ENCODE measurements around the gene HPX.

HPX gene

DNA sequence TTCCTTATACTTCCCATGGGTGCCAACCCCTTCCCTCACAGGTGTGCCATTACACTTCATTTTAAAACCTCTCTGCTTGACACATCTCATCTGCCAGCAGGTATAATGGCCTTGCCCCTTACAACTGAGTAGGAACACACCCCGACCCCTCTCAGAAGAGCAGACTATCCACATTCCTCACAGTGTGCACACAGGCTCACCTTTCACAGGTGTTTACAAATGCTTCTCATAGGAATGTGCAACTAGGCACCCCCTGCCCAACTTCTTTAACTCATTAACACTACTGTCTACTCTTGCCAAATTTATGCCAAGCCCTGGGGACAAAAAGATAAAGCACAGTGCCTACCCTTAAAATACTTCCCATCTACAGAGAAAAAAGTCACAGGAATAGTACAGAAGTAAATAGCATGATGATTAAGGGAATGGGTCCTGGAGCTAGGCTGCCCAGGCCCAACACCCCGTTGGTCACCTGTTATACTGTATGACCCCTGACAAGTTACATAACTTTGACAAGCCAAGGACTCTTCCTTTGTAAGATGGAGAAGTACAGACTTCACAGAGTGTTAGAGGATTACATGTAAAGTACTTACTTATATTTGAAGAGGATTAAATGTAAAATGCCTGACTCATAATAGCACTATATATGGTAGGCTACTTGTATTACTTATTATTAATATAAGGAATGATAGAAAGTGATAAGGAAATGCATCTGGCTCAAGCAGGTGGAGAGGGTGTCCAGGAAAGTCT is 17.7 kb upstream of the HPX start:
- no peak for DNase-seq

DNA sequence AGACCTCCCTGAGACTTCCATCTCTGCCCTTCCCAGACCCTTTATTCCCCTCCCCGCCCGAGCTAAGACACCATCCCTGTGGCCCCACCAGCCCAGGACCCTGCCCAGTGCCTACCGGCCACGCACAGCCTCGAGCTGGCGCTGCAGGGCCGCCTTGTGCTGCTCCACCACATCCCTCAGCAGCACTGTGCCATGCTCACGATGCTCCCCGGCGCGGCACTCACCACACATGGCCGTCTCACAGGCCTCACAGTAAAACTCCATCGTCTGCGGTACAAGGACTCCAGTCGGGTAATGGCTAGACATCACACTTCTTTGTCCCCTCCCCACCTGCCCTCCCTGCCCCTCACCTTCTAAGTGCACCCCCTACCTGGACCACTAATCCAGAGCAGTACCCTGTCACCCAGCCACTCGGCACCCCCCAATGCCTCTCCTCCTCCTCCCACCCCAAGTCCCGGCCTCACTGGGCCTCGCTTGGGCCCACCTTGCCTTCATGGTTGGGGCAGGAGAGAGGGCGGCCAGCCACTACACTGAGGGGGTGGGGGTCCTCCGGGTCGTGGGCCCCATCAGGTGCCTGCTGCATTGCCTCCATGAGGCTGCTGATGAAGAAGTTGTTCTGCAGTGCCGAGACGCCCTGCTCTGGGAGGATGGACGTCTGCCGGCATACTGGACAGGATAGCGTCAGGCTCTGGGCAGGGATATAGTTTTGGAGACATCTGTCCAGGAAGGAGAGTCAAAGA is 17.0 kb upstream of the HPX start:
- no peak for DNase-seq

GRCh38 chr11:6456361-6457073 is 15.7 kb upstream of the HPX start:
- DNase-seq: no peak

- DNase-seq: no peak
Observed at GRCh38 chr11:6455070-6455469, 14.3 kb upstream of the HPX start.

GRCh38 chr11:6453152-6453551 is 12.4 kb upstream of the HPX start:
- no peak for DNase-seq

DNA sequence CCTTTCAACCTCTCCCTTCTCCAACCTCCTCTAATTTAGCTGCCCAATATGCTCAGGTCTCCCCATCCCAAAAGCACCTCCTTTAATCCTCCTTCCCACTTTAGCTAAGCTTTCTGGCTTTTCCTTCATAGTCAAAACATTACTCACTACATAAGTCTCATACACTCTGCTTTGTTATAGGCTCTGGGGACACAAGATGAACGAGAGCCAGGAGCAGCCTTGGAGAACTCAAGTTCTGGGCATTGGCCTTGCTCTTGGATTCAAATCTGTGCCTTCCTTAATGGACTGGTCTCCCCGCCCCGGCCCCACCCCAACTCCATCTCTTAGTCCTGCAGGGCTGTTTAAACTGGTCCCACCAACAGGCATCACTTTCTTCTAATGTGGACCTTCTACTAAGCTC is 11.4 kb upstream of the HPX start:
- peak; percentile 49 for DNase-seq

DNA sequence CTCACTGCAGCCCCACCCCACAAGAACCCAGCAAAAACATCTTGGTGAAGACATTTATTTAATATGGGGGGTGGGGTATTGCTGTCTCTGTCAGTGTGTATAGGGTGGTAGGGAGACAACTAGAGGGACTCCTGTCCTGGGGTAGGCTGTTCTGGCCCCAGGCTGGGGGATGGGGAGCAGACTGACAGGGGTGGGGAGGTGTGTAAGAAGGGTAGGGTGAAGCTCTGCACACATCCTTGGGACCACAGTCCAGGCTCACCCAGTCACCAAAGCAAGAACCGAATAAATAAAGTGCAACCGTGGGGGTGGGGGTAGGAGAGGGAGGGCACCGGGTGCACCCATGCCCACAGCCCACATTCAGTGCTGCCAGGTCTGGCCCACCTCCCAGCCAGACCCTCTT is 7.8 kb upstream of the HPX start:
- DNase-seq: no peak

DNA sequence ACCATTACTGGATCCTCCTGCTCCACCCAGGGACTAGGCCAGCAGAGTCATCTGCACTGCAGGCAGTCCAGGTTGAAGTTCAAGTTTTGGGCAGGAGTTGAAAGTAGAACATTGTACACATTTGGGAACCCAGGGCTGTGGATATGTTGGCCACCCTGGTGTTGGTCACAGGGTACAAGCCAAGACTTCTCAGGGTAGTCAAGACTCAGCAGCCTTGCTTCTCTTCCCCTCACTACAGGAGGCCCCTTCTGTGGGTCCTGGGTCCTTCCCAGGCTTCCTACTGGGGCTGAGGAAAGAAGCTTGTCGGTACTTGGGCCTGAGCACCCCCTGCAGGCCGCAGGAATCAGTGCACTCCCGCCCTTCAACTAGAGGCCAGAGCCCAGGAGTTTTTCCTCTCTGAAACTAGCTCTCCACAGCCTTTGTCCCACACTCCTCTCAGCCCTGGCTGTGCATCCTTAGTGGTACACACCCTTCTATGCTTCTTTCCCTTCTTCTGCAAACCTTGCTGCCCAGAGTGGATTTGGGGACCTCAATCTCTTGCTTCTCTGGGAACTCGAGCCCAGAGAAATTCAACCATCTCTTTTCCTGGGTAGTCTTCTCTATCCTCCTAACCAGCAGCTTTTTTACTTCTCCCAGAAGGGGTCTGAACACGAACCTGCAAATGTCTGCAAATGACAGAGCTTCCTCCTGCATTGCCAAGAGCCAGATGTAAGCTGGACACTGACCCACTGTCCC is 2.6 kb upstream of the HPX start:
- DNase-seq: peak; percentile 54

- no peak for DNase-seq
Observed at GRCh38 chr11:6442441-6442840, 1.7 kb upstream of the HPX start.

DNA sequence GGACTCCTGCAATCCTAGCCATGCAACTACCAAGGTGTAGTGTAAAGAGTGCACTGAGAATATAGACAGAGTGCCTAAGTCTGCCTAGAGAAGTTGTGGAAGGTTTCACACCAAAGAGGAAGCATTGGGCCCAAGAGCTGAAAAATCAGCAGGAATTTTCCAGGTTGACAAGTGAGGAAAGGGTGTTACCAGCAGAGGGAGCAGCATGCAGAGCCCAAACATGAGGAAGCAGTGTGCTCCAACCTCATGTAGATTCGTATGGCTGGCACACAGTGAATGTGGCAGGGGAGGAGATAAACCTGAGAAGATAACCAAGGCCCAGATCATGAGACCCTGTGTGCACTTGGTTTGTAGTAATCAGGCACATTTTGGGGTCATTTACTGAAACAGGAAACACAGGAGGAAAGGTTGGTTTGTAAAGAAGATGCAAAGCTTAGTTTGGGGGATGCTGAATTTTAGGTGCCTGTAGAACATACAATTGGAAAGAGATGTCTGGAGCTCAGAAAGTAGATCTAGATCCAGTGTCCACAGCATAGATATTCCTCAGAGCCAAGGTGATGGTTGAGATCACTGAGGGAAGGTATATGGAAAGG is 1.7 kb downstream of the HPX start:
- DNase-seq: peak; percentile 57

GRCh38 chr11:6437993-6438392 is 2.8 kb downstream of the HPX start:
- DNase-seq: no peak

- DNase-seq: no peak
Observed at GRCh38 chr11:6437423-6437822, 3.4 kb downstream of the HPX start.

GRCh38 chr11:6433998-6434660 is 6.7 kb downstream of the HPX start:
- DNase-seq: no peak

DNA sequence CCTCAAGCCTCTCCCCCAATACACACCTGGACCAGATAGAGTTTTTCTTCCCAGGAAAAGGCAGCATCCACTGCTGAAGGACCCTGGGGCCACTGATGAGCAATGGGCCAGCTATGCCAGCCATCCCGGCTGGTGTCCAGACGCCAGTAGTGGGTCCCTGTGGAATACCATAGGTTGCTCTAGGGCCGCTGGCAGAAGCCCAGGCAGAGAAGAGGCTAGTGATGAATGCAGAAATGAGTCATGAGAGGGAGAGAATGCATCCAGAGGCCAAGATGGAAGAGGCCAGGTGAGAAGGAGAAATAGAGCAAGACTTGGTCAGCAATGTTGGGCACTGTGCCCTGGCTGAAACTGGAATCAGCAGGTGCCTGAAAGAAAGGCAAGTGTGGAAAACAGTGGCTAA is 8.9 kb downstream of the HPX start:
- DNase-seq: peak; percentile 76

- DNase-seq: no peak
Observed at GRCh38 chr11:6427516-6427915, 13.3 kb downstream of the HPX start.

DNA sequence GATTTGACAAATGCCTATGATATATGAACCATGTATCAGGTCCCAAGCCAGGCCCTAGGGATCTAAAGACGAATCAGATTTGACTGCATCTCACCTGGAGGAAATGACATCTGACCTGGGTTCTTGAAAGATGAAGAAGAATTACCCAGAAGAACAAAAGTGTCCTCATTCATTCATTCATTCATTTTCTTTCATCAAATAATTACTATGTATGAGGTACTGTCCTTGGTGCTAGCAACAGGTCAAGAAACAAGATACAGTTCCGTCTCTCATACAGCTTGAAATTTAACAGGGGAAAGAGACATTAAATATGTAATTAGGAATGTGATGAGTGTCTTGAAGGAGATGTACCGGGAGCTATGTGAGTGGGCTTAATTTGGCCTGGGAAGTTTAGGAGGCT is 20.1 kb downstream of the HPX start:
- DNase-seq: no peak

DNA sequence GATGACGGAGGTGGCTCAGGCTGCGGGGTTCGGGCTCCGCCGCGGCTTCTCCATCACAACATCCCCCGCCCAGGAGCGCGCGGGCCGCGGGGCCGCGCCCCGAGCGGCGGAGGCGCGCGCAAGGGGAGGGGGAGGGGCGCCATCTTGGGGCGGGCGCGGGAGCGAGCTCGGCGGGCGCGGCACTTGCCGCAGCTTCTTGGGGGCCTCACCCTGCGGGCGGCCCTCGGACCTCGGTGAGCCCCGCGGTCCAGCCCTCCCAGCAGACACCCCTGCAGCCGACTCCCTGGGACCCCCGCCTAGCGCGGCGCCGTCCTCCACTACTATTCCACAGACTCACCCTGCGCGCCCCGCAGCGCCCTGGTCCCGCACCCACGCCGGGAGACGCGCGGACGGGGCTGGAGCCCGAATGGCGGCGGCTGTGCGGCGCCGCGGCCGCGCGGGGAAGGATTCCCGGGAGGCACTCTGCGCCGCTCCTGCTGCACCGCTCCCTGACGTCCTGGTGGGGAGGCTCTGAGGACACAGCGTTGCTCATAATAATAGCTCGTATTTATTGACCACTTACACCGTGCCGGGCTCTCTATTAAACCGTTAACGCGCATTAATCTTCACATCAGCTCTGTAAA is 21.7 kb downstream of the HPX start, which contains the start of gene APBB1:
APBB1 (minus strand) TSS at position 86 of the 623 bp plus-strand sequence. CDS start 7,747 bp downstream, outside the sequence.
- DNase-seq: peak; percentile 62

DNA sequence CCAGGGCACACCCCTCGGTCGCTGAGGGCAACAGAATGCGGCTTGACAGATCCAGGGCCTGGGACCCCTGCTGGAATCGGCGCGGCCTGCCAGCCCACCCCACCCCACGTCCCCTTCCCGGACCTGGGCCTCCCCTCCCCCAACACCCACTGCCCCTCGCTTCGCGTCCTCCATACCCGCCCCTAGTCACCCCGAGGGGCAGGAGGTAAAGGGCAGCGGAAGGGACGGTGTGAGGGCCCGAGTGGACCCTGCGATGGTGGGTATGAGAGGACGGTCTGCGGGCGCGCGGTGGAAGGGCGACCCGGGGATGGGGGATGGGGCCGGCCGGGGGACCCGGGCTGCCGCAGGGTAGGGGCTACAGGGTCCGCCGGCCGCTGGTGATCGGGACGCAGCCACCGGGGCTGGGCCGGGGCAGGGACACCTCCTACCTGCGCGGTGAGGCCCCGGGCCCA is 22.2 kb downstream of the HPX start:
- DNase-seq: no peak

DNA sequence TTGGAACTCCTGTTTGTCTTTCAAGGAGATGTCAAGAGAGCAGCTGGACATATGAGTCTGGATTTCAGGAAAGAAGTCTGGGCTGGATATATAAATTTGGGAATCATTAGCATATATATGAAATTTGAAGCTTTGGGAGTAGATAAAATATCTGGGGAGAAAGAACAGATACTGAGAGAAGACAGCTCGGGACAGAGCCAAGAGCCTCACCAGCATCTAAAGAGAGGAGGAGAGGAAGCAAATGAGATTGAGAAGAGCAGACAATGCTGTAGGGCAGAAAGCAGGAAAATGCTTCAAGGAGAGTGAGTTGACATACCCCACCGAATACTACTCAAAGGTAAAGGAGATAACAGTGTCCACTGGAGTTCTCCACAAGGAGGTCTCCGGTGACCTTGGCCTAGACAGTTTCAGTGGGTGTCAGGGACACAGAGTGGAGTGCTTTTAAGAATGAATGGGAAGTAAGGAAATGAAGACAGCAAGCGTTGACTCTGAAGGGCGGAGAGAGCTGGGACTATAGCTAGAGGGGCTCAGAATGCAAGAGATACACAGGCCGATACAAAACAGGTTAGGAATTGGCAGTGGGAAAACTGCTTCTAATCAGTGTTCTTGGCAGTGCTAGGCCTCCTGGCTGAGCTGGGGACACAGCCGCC is 22.8 kb downstream of the HPX start:
- DNase-seq: no peak

GRCh38 chr11:6415797-6416196 is 25.0 kb downstream of the HPX start:
- no peak for DNase-seq

- no peak for DNase-seq
Observed at GRCh38 chr11:6414874-6415328, 25.9 kb downstream of the HPX start.
